ENCODE data around the gene DAB2IP. TPM values are rescaled to one million over a fixed set of nuclear protein-coding genes. Genes with fewer than 3 reads are reported as not detected.
"Not testable (repeated sequence)": the region's sequence is repeated elsewhere in the genome, so short reads cannot be mapped to it uniquely, and the experiment has no call there.

Gene DAB2IP
- total RNA-seq, 1 donor from 2014 or later: 27.3 TPM

DNA sequence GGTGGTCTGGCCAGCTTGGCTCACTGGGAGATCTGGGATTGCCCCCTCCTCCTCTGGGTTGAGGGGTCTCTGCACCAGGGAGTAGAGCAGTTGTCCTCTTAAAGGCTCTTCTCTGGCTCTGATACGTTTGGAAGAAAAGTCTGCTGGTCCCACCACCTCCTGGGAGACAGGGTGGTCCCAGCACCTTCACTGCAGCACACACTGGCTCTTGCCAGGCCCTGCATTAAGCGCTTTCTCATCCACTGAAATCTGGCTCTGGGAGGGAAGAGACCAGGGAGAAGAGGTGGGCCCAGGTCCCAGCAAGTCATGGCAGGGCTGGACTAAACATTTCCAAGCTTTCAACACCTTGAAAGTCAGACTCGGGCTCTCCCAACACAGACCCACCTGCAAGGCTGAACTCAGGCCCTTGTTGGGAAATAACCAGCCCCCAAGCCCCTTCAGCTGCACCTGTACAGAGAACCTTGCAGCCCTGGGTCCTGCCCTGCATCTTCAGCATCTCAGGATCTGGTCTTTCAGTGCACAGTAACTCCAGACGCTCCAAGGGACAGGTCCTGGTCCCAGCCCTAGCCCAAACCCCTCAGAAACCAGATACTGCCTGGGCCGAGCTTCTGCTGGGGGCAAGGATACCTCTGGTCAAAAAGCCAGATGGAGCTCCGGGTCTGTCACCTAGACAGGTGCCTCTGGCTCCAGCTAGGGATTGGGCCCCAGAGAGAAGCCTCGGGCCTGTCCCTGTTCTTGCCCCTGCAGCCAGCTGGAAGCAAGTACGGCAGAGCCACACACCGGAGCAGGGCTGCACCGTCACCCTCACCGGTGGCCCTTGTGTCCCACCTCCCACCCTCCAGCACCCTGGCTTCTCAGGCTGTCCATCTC lies 134.5 kb downstream of the DAB2IP start:
- DNase-seq (ENCODE audit: low spot score): no peak
- no peak for ATAC-seq

DNA sequence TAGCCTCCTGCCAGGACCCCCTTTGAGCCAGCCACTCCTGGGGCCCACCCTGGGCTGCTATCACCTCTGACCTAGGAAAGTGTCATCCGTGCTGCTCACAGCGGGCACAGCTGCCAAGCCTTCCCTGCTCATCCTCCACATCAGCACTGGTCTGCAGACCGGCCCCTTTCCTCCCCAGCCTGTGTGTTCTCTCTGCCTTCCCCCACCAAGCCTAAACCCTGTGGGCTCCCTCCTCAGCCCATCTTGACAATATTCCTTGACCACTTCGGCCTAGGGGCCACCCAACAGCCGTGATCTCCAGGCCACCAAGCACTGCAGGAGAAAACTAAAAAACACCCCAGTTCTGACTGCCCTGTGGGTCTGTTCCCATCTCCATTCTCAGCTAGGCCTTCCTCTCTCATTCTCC lies 135.1 kb downstream of the DAB2IP start:
- no peak for ATAC-seq
- DNase-seq (ENCODE audit: low spot score): no peak

DNA sequence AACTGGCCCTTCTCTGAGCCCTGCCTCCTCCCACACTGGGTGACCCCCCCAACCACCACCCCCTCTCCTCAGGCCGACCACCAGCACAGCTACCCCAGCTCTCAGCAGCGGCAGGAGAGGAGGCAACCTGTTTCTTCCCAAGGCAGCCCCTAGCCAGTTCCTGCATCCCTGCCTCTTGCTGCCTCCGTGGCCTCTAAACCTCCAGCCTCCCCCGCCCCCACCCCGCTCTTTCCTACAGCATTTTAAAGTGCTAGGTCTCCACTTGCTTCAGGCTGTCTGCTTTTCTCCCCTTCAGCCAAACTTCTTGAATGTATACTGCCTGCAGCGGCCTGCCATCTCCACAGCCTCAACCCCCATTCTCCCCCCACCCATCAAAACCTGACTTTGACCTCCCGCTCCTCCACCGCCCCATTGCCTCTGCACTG lies 135.6 kb downstream of the DAB2IP start:
- ATAC-seq (no peak), DNase-seq (ENCODE audit: low spot score) (no peak)

DNA sequence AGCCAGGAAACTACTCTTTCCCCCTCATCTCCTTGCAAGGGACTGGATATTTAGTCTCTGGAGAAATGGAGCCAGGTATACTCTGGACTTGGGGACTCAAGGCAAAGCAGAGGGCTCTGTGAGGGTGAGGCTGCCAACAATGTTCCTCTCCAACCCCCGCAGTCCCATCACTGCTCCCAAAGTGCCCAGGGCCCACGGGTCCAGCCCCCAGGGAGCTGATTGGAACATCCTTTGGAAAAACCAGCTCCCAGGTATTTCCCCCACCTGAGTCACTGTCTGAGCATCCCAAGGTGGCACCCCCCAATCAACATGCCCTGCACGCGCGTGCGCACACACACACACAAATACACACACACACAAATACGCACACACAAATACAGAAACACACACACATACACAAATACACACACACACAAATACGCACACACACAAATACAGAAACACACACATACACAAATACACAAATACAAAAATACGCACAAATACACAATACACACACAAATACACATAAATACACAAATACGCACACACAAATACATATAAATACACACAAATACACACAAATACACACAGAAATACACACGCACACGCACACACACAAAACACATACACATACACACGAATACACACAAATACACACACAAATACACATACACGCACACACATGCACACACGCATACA lies 137.4 kb downstream of the DAB2IP start:
- ATAC-seq: no peak
- DNase-seq (ENCODE audit: low spot score): no peak

DNA sequence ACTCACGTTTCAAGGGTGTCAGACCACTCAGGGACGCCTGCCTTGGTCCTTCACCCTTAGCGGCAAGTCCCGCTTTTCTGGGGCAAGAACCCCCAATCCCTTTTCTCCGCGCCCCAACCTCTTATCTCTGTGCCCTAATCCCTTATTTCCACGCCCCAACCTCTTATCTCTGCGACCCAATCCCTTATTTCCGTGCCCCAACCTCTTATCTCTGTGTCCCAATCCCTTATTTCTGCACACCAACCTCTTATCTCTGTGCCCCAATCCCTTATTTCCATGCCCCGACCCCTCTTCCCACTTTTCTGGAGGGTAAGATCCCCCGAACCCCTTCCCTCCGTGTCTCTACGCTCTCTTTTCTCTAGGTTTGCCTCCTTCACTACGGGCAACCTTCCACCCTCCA lies 139.4 kb downstream of the DAB2IP start:
- DNase-seq (ENCODE audit: low spot score) (no peak), ATAC-seq (no peak)

DNA sequence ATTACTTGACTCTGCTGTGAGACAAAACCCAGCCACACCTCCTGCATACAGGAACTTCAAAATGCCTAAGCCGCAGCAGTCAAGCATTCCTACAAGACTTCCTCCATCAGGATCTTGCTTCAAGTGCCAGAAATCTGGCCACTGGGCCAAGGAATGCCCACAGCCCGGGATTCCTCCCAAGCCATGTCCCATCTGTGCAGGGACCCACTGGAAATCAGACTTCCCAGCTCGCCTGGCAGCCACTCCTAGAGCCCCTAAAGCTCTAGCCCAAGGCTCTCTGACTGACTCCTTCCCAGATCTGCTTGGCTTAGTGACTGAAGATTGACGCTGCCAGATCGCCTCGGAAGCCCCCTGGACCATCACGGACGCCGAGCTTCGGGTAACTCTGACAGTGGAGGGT lies 141.0 kb downstream of the DAB2IP start:
- DNase-seq (ENCODE audit: low spot score): not testable (repeated sequence)

DNA sequence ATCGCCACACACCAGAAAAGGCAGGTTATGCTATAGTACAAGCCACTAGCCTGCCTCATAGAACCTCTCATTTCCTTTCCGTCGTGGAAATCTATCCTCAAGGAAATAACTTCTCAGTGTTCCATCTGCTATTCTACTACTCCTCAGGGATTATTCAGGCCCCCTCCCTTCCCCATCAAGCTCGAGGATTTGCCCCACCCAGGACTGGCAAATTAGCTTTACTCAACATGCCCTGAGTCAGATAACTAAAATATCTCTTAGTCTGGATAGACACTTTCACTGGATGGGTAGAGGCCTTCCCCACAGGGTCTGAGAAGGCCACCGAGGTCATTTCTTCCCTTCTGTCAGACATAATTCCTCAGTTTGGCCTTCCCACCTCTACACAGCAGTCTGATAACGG lies 142.9 kb downstream of the DAB2IP start:
- not testable (repeated sequence) for ATAC-seq; DNase-seq (ENCODE audit: low spot score)

More for the DNA sequence above, 141.0 kb downstream of the DAB2IP start:
- not testable (repeated sequence) for ATAC-seq

DNA sequence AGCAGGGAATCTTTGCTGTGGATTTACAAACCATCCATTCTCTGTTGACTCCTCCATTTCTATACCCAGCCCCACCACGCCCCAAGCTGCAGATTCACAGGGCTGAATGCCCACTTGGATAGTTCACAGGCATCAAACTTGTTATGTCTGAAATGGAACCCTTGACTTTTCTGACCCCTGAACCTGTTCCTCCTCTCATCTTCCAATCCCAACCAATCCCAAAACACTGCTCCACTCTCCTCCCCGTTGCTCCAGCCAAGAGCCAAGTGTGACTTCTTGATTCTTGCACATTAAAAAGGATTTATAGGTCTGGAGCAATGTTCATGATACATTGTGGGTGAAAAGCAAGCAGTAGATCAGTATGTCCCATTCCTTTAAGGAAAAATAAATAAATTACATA lies 145.6 kb downstream of the DAB2IP start:
- DNase-seq (ENCODE audit: low spot score) (no peak), ATAC-seq (no peak)

DNA sequence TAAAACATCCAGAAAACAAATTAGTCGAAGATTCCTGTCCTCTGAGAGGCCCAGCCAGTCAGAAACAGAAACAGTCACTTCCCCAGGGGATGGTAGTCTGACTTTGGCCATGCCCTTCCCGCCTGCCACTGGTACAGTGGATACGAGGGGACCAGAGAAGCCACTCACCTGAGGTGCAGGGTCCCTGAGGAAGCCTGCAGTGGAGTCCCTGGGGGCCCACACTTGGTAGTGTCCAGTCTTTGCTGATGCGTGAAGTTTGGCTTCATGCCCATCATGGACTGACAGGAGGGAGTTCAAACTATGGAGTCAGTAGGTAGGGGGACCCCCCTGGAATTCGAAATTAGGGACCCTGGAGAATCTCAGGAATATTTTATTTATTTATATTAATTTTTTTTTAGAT lies 147.5 kb downstream of the DAB2IP start:
- ATAC-seq (no peak), DNase-seq (ENCODE audit: low spot score) (no peak)

DNA sequence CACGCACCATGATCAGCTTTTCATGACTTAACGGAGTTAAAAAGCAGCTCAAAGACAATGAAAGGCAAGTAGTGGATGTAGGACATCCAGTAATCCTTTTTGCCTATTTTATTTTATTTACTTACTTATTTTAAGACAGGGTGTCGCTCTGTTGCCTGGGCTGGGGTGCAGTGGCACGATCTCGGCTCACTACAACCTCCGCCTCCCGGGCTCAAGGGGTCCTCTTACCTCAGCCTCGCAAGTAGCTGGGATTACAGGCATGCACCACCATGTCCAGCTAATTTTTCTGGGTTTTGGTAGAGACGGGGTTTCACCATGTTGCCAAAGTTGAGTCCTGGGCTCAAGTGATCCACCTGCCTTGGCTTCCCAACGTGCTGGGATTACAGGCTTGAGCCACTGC lies 148.9 kb downstream of the DAB2IP start:
- DNase-seq (ENCODE audit: low spot score) (no peak), ATAC-seq (no peak)

DNA sequence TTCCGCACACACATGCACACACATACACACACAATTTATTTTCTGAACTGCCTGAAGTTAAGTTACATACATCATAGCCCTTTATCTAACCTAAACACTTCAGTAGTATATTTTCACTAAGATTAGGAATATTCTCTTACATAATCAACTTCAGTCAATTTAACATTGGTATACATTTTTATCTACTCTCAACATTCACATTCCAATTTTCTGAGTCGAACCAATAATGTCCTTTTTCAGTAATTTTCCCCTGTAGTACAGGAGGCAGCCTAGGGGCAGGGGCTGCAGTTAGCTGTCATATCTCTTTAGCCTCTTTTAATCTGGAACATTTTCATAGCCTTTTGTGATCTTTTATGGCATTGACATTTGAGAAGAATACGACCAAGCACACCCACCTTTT lies 150.1 kb downstream of the DAB2IP start:
- ATAC-seq: no peak
- DNase-seq (ENCODE audit: low spot score): no peak

DNA sequence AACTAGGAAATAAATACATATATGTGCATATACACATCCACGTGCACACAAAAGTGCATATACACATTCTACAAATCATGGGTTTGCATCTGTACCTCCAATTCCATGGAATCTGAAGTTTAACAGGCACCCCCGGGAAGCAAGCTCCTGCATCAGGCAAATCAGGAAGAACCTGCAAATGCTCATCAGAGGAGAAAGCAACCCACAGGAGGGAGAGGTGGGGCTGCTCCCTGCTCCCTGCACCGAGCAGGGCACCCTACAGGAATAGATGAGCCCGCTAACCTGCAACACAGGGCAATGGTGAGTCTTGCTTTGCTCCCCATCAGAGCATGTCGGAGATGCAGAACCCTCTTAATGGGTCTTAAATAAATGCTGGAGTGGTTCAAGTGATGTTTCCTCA lies 151.3 kb downstream of the DAB2IP start:
- DNase-seq (ENCODE audit: low spot score): no peak
- no peak for ATAC-seq

DNA sequence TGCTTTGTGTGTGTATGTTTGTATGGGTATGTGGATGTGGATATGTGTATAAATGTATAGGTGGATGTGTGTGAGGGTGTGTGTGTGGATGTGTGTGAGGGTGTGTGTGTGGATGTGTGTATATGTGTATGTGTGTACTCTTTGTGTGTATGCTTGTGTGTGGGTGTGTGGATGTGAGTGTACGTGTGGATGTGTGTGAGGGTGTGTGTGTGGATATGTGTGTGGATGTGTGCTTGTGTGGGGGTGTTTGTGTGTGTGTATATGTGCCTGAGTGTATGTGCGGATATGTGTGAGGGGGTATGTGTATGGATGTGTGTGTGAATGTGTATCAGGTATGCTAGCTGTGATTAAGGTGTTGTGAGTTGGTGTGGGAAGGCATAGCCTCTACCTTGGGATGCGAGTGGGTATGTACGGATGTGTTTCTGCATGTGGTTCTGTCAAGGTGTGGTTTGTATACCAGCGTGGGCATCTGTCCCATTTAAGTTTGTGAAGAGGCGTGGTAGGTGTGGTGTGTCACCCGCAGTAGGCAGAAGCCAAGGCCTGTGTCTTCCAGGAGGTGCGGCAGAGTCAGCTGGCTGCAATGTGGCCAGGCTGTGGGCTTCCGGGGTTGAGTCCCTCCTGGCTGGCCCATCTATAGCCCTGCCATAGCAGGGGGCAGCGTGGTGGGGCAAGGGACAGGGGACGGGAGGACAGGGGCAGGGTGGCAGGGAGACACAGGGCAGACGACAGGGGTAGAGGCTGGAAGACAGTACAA lies 155.8 kb downstream of the DAB2IP start:
- no peak for ATAC-seq
- DNase-seq (ENCODE audit: low spot score): no peak

DNA sequence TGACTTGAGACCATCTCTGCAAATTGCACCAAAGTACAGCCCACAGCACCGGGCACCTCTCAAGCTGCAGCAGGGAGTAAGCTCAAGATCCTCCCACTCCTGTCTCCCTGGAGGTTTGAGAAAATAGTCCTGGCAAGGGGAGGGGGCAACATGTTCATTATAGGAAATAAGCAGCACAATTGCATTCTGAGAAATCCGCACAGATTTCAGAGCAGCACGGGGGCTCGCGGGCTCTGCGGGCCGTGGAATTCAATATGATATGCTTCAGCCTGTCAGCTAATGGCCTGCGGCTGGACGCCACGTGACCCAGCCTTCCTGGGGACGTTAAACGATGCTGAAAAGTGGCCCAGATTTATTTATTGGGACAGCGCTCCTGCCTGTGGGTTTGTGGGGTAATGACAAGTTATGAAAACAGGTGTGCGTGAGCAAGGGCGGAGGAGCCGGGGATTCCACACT lies 156.4 kb downstream of the DAB2IP start:
- DNase-seq (ENCODE audit: low spot score) (no peak), ATAC-seq (no peak)

DNA sequence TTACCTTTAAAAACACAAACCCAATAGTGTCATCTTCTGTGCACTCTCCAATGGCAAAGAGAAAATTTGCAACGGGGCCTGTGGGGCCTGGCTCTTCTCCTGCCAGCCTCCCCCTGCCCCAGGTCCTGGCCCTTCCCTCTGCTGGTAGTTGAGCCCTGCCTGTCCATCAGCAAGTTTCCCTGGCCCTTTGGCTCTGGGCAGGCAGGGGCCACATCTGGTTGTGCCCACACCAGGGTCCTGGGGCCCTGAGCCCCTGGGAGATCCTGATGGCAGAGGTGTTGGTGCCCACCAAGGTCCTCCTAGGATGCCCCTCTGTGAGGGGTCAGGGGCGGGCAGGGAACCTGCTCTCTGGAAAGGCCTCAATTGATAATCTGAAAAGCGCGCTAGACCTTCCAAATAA lies 157.3 kb downstream of the DAB2IP start:
- ATAC-seq: no peak
- no peak for DNase-seq (ENCODE audit: low spot score)

DNA sequence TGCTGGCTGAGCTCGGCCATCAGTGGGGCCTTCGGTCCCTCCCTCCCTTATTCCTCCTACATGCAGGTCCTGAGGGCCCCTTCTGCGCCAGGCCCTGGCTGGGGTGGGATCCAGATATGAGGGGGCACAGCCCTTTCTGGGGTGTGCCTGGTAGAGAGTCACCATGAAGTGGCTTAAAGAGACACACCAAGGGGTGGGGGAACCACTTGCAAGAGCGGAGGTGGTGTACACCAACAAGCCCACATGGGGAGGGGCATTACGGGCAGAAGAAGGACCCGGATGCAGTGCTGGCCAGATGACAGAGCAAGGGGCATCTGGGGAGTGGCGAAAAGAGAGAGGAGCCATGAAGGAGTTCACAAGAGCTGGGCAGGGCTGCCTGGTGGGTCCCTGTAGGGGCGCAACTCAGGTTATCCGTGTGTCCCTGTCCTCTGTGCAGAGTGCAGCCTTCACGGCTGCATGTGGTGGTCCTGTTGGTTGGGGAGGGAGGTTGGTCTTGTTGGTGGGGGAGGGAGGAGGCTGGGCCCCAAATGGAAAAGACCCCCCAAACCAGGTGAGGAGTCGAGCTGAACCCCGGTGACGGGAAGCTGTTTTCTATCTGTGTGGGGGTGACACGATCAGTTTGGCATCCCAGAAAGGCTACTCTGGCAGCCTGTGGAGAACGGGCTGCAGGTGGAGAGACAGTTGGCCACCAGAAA lies 158.1 kb downstream of the DAB2IP start:
- DNase-seq (ENCODE audit: low spot score) (no peak), ATAC-seq (no peak)

DNA sequence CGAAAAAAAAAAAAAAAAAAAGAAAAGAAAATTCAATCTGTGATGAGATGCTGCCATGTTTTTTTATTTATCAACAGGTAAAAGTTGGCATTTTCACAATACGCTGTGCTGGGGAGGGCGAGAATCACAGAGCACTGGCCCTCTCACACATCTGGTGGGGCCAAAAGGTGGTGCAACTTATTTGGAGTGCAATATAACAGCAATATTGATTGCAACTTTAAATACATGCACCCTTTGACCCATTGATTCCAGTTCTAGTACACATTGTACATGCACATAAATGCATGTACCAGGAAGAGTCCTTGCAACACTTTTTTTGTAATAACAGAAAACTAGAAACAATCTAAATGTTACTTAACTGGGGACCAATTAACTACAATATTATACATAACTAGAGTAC lies 159.1 kb downstream of the DAB2IP start:
- peak; percentile 72 for ATAC-seq
- peak; percentile 72 for DNase-seq (ENCODE audit: low spot score)

DNA sequence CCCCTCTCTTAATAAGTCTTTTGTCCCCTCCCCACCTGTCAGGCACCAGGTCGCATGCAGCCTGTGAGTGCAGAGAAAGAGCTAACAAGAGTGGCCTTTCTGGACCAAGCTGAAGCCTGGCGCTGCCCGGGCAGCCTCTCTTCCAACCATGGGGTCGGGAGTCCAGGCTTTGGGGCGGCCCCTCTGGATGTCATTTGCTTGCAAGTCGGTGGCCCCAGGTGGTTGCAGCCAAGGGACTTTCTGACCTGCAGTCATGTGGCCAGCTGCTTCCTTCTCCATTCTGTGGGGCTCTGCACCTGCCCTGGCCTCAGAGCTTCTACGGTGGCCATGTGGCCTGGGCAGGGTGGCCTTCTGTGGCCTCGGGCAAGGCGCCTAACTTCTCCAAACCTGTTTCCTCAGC lies 159.7 kb downstream of the DAB2IP start:
- peak; percentile 84 for ATAC-seq

DNA sequence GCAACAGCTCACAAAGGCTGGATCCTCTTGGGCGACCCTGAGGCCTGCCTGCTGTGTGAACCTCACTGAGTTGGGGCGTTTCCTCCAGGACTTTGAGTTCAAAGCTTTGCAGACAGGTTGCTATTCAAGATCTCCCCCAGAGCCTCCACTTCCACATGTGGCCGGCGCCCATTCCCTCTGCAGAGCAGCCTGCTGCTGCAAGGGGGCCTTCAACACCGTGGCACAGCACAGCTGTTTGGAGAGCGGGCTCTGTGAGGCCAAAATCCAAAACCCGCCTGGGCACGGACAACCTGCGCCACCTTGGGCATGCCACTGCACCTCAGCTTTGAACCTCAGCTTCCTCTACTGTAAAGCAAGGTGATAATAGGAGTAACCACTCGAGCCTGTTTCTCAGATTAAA lies 160.3 kb downstream of the DAB2IP start:
- ATAC-seq: no peak
- no peak for DNase-seq (ENCODE audit: low spot score)

More for the DNA sequence above, 159.7 kb downstream of the DAB2IP start:
- peak; percentile 91 for DNase-seq (ENCODE audit: low spot score)

DNA sequence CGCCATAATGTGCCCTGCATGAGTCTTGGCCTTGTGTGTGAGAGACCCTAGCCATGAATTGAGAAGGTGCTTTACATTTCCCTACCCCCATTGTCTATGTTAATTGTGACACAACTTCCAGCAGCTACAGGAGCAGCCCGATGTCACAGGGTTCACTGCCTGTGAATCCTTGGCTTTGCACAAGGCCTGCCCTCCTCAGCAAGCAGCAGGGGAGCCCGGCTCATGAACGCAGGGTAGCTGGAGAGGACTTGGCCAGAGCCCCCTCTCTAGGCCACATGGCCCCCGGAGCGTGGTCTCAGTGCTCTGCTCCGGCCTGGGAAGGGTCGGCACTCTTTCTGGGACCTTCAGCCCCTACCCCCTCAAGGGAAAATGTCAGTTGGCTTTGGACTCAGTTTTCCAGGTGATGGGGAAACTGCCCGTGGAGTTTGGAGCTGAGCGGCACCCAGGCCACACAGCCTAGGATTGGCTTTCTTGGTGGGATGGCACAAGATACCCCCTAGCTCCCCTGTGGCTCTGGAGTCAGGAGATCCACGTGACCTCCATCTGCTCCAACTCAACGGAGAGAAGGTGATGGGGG lies 160.8 kb downstream of the DAB2IP start:
- ATAC-seq: no peak
- no peak for DNase-seq (ENCODE audit: low spot score)
